Activated naive CD4-positive, alpha-beta T cell treated with Interleukin-2 at 50 U/mL for 16 hours (primary cell): ENCODE results near the gene GLI3.

Source experiments
- DNase-seq: peaks from one replicate; pipeline ENCODE4 v3.0.0-alpha.2; 2020

Gene GLI3

DNA sequence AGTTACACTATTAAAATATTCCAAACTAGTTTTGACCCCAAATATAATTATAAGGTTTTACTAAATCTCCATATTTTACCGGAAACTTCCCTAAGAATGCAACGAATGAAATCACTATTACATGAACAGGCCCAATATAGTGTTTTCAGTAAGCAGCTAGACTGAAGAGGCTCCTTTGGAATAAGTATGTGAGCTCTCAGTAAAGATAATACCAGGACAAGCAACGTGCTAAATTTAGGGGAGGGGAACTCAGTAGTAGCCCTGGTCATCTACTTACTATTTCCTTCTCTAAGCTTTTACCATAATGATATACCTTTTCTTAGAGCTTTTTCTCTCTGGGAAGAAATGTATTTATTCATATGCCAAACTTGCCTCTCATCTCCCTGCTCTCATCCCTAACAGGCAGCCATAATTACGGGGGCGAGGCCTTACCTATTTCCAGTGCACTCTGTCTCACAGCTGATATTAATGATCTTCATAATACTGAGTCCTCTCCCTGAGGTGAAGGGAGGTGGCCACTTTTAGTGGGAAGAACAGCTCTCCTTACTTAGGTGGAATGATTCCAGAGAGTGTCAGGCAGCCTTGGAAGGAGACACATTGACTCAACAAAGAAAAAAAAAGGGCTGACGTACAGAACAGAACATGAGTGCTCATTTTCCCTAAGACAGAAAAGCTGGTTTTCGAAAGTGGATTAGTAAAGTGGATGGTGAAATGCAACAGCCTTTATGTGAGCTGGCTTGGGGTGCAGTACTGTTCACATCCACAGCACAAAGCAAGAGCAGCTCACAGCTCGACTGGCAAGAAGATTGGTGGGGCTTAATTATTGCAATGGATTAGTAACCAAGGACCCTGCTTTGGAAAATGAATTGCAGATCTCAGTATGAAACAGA is 165.4 kb downstream of the GLI3 start:
- DNase-seq: no peak

DNA sequence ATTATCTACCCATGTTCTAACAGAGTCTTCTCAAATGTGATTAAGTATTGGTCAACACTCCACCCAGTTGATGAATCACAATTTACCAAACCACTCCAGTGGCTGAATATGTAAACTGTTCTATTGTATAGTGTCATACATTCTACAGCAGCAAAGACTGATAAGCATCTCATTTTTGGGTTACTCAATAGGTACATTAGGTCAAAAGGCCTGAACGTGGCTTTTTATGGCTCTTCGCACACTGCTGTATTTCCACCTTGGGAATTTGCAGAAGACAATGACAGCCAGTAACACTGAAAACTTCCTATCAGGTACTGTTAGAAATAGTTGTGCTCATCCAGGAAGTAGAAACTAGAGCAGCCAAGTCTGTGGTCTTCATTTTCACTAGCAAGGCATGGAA is 166.9 kb downstream of the GLI3 start:
- DNase-seq: no peak

DNA sequence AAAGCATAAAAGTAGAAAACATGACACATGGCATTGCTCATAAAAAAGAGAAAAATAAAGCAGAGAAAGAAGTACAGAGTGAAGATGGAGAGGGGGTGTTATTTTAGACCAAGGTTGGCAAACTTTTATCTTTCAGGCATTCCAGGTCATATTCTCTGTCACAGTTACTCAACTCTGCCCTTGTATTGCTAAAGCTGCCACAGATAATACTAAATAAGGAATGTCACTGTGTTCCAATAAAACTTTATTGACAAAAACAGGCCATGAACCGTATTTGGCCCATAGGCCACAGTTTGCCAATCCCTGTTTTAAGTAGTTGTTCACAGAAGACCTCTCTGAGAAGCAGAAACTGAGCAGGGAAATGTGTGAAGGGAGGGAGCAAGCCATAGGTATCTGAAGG is 167.4 kb downstream of the GLI3 start:
- DNase-seq: no peak

DNA sequence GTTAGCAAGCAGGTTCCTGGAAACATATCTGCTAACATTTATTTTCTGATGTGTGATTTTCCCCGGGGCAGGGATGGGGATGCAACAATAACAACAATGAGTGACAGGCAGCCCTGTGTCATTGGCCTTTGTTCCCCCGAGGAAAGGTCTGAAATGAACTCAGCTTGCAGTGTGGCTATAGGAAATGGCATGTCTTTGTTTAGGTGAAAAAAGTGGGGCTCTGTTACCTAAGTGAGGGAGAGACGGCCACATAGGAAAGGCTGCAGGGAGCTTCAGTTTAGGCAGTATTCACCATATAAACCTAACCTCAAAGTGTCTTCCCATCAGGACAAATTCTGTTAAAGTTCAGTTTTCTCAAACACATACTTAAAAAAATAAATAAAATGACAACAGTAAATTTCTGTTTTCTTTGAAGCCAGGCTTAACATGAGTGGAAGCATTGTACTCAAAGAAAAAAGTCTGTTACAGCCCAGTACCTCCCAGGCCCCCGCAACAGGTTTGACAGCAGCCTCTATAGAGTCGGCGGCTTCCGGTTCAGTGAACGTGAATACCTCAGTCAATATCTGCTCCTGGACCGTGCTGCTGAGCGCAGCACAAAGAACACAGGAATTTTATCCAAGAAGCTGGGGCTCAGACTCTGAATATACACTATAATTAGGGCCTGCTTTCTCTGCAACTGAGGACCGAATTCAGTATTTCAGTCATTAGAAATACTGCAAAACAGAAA is 168.3 kb downstream of the GLI3 start:
- DNase-seq: no peak

DNA sequence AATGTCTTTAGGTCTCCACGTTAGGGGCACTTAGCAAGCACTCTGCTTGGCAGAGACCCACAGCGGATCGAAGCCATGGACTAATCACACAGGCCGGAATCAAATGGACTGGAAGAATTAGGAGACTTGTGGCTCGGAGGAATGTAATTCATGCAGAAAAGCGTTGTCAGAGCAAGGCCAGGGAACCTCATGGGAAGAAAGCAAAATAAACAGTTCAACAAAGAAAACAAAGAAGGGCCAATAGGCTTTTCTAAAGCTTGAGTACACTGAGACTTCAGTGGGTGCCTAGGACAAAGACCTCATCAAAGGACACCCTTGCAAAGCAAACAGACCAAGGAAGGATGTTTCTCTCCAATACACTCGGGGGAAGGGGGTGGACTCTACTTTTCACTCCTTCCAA is 171.1 kb downstream of the GLI3 start:
- no peak for DNase-seq

DNA sequence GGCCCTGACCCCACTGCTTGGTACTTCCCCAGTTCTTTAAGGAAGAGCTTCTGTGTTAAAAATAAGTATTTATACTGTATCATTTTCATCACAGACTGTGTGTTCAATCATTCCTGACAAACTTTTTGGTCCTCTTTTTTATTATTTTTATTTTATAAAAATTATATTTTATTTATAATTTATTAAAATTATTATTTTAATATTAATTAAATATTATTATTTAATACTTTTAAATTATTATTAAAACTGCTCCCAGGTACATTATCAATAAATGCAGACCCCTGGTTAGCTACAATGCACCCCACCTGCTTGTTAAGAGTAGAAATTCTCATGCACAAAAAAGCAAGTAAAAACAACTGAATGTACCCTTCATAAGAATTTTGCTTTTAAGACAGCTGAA is 172.0 kb downstream of the GLI3 start:
- DNase-seq: no peak

DNA sequence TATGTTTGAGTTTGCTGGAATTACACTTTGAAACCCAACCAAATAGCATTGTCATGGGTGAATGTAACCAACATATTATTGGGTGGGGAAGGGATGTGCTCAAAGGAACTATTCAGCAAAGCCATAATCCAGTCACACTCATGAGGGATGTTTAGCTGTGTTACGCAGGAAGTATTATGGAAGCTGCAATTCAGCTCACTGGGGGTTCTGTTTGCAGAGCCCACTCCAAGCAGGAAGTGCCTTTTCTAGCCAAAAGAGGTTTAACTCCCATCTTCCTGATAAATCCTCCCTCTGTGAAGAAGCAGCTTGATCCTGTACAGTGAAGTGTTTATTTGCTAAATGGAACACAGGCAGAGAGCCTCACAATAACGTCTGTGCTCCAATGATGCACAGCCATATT is 172.5 kb downstream of the GLI3 start:
- no peak for DNase-seq

DNA sequence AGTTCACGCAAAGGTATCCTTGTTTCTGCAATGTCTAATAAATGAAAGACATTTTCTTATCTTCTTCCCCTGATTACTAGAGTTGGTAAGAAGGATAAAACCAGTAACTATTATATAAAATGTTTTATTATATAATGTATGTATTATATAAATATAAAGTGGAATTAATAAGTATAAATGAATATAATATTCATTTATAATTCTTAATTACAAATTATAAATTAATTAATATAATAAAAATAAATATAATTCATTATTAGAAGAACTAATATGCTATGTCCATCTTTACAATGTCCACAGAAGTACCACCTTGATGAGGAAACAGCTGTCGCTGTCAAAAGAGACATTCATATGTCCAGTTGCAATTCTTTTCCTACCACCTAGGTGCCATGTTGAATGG is 177.7 kb downstream of the GLI3 start:
- no peak for DNase-seq

DNA sequence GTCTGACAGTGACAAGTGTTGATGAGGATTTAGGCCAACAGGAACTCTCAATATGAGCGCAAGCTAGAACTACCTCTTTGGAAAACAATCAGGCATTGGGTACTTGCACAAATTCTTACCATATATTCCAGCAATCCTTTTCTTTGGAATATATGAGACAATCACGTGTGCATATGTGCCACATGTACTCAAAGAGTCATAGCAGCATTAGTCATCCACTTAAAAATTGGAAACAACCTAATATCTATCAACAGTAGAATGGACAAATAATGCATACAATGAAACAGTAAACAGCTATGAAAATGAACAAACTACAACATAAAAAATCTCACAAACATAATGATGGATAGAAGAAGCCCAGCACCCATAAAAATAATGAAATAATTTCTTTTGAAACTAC is 179.7 kb downstream of the GLI3 start:
- DNase-seq: no peak

DNA sequence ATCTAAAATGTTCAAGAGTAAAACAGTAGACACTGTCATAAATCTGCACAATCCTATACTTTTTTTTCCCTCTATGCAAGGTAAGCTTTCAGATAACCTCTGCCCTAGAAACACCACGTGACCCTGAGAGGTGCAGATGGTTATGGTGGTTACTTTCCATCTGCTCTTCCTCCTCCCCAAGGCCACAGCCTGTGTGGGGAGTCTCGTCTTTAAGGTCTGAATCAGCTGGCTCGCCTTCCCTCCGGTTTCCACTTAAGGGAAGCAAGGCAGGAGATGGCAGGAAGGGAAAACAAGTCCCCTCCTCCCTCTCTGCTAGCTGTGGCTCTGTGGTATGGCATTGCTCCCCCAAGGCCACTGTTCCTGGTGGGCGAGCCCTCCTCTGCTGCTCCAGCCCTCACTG is 181.8 kb downstream of the GLI3 start:
- DNase-seq: no peak

DNA sequence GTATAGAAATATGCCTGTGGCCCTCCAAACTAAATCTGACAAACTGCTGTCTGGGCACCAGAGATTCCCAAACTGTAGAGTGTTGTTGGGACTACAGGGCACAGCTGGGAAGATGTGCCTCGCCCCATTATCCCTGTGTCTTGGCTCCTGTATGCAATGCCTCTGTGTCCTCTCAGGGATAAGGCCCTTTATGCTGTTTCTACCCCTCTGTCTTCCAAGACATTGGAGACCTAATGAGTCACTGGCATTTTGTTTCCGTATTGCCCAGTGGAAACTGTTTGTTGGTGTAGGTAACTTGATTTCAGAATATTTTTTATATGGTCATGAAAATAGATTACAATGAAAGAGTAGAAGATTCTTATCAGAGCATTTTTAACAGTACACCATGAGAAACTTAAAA is 183.2 kb downstream of the GLI3 start:
- no peak for DNase-seq

DNA sequence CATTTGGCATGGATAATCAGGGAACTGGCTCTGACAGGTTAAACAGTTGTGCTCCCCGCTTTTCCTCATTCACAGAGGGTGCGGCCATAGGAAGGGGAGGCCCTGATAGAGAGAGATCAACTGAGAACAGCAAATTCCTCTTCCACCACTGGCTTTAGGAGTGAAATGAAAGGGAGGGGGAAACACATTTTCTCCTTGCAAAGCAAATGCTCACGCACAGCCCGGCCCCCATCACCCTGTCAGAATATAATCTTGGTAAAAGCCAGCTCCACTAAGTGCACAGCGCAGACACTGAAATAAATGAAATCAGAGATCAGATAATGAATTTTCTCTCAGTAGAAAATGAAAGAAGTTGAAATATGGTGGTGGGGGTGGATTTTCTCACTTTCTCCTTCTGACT is 187.2 kb downstream of the GLI3 start:
- DNase-seq: no peak

DNA sequence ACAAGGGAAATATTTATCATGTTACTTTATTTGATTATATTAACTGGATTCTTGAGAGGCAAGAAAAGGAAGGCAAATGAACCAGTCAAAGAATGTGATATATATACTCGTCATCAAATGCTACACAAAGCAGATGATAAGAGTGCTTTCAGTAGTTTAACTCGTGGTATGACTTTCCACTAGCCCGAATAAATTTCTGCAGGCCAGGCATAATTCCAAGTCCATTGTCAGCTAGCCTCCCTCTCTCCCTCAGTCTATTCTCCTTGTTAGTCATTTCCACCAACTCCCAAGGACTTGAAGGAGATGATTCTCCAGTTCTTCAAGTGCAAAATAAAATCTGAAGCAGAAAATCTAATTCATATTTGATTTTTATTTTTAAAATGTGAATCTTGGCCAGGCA is 190.5 kb downstream of the GLI3 start:
- DNase-seq: no peak

DNA sequence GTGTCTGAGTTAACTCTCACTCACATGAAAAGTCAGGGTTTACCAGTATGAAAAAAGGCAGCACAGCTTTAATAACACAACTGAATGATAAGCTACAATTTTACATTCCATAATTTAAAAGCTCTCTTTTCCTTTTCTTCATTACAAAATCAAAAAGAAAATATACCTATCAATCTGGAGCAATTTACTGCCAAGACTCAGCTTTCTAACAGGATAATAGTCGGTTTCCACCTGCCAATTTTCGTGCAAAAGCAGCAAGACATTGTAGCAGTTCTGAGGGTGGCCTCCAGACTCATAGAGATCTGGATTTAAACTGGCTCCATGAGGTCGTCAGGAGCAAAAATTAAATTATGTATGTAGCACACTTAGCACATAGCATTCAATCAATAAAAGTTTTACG is 191.0 kb downstream of the GLI3 start:
- DNase-seq: no peak

DNA sequence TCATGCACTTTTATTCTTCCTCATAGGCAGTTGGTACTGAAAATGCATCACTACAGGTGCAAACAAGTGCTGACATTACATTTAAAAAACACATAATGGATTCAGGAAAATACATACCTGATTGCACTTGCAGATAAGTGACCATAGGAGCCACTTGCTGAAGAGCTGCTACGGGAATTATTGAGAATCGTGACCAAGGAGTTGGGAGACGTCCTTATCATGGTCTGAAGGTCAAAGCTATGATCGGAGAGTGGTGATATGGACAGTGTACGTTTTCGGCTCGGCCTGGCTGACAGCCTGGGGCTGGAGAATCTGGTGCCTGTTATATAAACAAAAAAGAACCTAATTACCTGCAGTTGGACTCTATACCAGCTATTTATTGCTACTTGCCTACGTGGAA is 197.1 kb downstream of the GLI3 start:
- no peak for DNase-seq

DNA sequence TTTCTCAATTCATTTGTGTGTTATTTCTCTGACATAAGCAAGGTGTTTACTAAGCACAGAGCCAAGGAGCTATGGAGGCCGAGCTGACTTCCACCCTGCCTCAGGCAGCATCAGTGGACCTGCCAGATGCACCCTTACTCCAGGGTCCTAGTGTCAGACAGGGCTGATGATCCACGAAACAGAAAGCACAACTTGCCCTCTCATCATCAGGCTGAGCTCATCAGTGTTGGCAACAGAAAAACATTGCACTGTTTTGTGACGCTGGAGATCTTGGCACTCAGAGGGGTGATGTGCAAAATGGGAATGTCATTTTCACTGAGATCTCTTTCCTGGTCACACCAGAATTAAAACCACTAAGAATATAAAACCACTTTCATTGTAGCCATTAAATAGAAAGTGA is 201.8 kb downstream of the GLI3 start:
- no peak for DNase-seq

DNA sequence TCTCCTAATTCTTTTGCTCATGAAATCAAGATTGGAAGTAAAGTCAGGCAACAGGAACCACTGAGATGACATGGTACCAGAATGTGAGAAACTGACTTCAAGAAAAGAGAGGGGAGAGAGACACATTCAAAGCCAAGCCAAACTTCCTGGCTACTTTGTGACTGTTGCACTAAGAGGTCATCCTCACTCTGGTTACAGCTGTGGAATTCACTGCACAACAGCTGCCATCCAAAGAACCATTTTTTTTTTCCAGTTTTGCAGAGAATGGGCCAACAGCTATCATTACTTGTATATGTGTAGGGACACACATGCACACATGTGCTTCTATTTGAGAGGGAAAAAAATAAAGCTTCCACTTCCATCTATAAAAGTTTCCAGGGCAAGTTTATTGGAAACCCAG is 203.5 kb downstream of the GLI3 start:
- DNase-seq: no peak

DNA sequence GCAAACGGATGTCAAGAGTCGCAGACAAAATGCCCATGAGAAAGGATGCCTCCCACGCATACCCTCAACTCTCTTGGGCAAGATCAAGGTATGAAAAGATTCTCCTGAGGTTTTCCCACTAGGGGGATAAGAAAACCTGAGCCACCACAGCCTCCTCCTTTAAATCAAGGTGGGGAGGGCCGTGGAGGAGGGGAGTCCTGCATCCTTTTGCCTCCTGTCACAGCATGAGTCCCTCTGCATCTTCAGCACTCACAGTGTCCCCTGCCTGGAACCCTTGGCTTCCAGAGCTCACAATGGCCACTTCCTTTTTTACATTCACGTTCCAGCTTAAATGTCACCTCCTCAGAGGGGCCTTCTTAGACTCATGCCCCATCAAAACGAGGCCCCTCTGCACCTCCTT is 207.6 kb downstream of the GLI3 start:
- DNase-seq: no peak

DNA sequence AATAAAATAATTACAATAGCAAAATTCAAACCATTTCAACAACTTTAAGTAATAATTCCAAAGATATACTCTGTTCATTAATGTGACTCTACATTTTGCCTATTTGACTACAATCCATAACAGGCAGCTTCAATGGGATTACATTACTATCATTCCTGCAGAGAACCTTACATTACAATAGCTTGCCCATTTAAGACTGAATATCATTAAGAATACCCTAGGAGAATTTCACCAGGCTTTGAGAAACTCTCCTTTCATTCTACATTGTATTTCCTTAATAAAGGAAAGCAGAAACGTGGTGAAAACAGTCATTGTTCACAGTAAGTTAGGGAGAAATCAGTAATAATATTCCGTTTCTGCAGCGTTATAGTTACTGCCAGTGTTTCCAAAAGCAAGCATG is 209.5 kb downstream of the GLI3 start:
- DNase-seq: no peak

DNA sequence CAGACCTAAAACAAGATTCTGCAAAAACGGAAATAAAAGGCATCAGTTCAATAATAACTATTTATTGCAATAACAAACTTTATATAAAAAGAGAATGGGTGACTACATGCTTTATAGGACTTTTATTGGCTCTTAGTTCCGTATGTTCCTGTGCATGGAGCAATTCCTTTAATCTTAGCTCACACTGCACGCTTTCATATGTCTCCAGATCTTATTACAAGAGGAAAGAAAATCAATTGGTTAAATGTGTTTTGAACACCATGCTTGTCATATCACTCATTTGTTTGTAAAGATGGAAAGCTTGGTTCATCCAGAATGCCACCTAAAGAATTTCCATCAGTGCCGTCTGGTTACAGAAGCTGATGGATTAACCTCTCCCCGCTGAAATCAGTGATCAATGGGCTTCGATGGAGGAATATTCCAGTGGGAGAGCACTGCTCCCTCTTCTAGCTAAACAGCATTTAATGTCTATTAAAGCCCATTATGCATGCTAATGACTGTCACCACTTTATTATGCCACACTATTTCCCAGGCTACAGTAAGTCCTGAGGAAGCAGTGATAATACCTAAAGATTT is 210.3 kb downstream of the GLI3 start:
- no peak for DNase-seq

DNA sequence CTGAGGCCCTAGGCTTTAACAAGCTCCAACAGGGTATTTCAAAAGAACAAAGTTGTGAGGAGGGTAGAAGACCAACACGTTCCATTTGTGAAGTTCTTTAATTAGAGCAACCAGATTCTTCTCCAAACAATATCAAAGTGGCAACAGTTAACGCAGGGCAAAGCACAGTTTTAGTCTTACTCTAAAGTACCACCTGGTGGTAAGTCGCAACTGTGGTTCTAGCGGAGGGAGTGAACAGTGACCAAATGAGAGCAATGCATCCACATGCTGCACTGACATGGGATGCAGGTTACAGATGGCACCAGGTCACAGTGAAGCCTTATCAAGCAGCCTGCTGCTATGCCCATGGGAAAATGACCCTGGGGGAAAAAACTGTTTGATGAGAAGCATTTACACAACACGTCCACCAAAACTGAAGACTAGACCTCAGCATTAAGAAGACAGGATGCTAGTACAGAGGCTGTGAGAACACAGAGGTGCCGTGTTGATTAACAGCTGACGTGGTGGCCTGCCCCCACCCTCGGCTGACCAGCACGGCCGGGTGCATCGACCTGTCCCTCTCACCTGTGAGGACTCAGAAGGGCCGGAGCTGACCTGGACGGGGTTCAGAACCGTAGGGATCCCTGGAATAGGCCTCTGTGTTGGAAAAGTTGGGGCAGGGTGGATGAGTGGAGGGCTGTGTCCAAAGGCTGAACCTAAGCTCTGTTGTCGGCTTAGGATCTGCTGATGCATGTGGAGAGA is 211.2 kb downstream of the GLI3 start:
- no peak for DNase-seq

DNA sequence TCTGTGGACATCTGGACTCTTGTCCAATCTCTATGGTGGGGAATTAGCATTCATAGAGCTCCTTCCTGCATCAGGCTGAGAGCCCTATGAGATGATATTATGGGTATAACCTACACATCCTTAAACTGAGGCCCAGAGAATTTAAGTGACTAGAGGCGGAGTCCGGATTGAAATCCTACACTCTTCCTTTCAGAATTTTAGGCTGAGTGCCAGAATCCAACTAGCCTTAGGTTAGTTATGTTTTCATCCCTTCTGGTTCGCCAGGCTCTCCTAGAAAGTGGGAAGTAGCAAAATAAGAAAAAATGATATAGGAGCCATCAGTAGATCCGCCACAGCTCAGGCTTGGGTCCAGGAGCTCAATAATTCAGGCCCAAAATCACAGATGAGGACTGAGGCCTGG is 212.5 kb downstream of the GLI3 start:
- DNase-seq: no peak

DNA sequence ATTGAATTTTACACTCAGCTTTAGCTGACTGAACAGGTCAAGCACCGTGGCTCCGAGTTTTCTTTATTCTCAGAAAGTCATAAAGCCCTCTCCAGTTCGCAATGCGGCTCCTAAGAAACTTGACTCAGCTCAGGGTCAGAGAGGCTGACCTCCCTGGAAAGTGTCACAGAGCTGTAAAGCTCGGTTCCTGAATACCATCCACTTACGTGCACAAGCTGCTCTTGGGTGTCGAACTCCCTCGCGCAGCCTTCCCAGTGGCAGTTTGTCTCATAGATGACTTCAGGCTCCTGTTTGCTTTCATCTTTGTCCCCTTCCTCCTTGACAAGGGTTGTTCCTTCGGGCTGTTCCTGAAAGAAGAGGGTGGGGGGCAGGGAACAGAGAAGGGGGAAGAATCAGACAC is 213.7 kb downstream of the GLI3 start:
- no peak for DNase-seq

DNA sequence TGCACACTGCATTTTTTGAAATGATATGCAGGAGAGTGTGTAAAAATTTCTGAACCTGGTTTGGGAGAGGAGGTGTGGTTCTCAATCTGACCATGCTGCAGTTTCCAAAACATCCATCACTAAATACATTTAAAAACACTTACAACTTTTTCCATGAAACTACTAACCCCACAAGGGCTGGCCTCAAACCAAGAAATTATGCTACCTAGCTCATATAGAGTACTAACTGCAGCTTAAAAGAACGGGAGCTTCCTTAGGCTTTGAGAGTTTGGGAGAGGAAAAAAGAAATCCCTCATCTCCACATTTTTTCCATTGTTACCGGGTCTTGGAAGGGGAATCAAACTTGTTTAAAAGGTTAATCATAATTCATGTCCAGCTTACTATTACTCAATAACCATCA is 214.2 kb downstream of the GLI3 start:
- no peak for DNase-seq
